GM21390 (cell line): ENCODE measurements around the gene C8B.

Experiments used
- ATAC-seq: cut with Tn5 transposase; IDR thresholded peaks from one replicate; pipeline ENCODE4 v1.9.1; 2021; ENCODE audit not compliant: unreplicated experiment

C8B gene

DNA sequence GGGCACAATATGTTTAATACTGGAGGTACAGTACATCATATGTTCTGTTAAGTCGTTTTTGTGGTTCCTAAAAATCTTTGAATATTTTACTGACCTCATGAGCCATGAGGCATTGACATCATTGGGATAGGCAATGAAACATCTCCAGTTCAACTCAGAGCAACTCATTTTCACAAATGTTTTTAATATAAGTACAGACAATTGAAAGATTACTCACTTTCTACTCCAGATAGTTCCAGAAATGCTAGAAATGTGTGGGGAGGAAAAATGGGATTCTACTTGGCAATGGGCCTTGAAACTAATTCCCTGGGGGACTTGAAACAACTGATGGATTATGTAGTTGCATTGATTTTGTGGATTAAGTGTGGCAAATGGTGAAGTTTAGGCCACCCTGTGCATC is 7.2 kb upstream of the C8B start:
- no peak for ATAC-seq

DNA sequence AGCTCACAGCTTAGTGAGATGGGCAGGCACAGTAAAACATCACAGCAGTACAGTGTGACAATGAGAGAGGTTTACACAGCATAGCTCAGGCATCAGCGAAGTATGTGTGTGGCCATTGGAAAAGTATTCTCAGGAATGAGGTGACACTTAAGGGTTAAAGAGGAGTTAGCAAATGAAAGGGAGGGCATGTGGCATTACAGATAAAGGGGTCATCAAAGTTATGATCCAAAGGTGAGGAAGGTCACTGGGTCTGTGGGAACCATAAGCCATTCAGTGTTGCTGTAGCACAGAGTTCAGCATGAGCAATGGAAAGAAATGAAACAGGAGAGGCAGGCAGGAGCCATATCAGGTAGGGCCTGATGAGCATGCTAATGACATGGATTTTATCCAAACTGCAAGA is 4.5 kb upstream of the C8B start:
- ATAC-seq: no peak

- ATAC-seq: no peak
Measured at GRCh38 chr1:56968878-56969495, 3.2 kb upstream of the C8B start.

DNA sequence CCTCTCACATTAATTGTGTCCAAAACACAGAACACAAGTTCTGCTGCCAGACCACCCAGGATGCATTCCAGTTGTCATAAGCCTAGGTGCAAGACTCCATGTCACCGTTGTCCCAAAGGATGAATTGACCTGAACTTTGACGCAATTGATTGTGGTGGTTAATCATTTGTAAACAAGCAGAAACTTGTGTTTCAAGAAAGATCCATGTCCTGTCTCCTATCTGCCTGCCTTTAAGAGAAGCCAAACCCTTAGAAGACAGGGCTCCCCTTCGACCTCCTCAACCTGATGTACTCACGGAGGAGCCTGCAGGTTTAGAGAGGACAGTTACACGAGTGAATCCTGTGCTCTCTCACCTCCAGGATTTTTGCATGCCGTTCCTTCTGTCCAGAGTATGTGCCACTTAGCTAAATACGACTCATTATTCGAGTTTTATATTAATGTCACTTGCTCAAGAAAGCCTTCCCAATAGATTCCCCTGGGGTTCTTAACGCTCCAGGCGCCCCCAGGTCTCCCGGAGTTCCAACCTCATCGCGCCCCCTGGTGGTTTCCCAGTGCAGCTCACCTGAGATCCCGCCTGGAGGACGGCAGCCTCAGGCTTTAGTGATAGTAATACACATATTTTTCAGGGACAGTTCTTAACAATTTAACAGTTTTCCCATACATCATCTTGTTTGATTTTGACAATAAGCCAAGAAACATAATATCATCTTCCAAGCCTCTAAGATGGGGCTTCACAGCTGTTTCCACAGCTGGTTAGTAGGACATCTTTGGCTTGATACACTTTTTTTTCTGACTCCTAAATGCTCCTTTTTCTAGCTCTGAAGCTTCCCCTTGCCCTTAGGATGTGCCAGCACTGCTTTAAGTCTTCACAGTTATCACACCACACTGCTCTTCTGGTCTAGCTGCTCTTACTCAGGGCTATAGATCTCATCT is 2.4 kb upstream of the C8B start:
- no peak for ATAC-seq

DNA sequence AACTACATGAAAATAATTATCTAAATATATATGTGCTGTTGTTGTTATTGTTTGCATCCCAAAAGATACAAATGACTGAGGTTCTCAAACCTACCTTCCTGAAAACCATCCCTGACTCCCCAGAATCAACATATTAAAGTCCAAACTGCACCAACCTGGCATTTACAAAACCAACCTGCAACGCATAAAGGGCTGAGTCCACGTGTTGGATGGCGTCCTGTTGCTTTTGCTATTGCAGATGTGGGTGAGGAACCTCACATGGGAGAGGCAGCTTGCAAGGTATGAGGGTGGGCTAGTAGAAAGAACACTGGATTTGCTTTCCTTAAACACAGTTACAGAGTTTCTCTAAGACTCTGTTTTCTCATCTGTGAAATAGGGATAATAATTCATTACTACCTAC is 1.5 kb upstream of the C8B start:
- no peak for ATAC-seq

GRCh38 chr1:56966698-56966999 is 834 bp upstream of the C8B start:
- ATAC-seq: no peak

DNA sequence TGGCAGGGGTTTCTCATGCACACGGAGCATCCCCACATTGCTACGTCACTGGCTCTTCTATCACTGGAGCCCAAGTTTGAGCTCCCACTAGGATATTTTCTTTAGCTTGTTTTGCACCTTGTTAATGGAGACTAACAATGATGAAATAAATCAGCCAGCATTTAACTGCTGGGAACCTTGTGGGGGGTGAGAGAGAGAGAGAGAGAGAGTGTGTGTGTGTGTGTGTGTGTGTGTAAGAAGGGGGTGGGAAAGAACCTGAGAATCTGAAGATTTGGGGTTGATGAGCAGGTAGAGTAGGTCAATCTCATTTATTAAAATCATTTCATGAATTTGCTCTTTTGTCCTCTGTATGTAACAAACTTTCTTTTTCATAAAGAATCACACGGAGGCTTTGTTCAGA is 624 bp downstream of the C8B start:
- ATAC-seq: no peak

- no peak for ATAC-seq
Measured at GRCh38 chr1:56964349-56965017, 1.3 kb downstream of the C8B start.

- ATAC-seq: no peak
Measured at GRCh38 chr1:56963667-56964066, 2.1 kb downstream of the C8B start.

GRCh38 chr1:56961426-56961825 is 4.4 kb downstream of the C8B start:
- no peak for ATAC-seq

DNA sequence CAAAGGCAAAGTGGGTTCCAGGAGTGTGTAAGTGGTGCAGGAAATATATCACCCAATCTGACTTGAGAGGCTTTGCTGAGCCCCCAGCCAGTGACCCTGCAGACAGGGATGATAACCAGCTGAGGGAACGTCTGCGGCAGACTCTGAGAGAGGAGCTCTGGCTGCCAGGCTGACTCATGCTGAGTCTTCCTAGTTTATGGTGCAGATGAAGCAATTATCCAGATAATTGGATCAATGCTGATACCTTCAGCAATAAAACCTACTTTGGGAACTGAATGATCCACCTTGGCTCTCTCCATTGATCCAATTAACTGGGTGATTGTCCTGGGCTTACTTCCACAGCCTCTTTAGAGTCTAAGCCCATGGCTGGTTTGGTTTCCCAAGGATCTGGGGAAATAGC is 7.3 kb downstream of the C8B start:
- ATAC-seq: no peak

GRCh38 chr1:56957931-56958330 is 7.9 kb downstream of the C8B start:
- no peak for ATAC-seq

- no peak for ATAC-seq
Measured at GRCh38 chr1:56954664-56955063, 11.2 kb downstream of the C8B start.

DNA sequence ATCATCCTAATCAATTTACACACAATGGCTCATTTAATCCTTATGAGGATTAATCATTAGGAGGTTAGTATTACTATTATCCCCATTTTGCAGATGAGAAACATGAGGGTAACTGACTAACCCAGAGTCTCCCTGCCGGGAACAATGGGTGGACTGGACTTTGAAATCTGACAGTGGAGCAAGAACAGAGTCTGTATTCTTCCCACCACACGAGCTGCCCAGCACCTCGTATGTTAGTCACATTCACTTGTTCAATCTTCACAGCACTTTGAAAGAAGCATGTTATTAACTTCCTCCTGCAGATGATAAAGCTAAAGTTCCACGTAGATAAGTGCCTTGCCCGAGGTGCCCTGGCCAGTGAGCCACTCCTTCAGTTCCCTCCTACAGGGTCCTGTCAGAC is 12.4 kb downstream of the C8B start:
- no peak for ATAC-seq

GRCh38 chr1:56952501-56952900 is 13.3 kb downstream of the C8B start:
- no peak for ATAC-seq

DNA sequence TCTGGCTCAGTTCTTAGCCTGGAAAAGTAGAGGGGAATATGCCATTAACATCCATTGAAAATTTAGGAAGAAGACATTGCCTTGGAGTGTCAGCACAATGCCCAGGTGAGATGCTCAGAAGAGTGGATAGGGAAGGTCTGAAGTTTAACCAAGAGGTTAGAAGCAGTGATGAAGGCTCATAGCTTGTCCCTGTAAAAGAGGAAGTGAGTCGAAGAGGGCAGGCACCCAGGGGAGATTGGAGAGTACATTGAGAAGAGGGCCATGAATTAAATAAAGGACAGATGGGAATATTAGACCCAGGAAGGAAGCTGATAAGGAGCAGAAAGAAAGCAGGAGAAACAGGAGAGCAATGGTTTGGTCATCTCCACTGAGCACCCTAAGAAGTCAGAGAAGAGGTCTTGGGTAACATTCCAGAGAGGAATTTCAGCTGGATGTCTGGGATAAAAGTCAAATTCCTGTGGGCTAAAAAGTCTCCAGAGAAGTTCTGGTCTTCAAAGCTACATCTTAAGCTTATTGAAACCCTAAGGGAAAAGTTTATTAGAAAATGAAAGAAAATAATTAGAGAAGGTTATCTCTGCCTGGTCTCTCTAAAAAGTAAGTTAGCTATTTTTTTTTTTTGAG is 17.3 kb downstream of the C8B start:
- ATAC-seq: no peak

GRCh38 chr1:56940039-56940438 is 25.8 kb downstream of the C8B start:
- no peak for ATAC-seq

DNA sequence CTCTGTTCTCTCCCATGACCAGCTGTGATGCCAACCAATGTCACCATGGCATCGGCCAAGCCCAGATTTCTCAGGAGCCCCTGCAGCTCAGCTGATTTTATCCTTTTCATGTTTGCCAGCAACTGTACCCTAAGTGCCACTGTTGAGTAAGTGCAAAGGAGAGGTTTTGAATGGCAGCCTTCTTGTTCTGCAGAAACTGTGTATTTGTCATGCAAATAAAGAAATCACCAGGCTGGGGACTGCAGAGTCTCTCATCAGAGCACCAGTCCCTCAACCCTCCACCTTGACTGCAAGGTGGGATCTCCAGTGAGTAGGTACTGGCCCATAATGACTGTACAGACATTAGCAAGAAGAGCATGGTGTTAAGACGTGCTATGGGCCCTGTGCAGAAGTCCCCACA is 26.6 kb downstream of the C8B start:
- no peak for ATAC-seq

- no peak for ATAC-seq
Measured at GRCh38 chr1:56938646-56939045, 27.2 kb downstream of the C8B start.

DNA sequence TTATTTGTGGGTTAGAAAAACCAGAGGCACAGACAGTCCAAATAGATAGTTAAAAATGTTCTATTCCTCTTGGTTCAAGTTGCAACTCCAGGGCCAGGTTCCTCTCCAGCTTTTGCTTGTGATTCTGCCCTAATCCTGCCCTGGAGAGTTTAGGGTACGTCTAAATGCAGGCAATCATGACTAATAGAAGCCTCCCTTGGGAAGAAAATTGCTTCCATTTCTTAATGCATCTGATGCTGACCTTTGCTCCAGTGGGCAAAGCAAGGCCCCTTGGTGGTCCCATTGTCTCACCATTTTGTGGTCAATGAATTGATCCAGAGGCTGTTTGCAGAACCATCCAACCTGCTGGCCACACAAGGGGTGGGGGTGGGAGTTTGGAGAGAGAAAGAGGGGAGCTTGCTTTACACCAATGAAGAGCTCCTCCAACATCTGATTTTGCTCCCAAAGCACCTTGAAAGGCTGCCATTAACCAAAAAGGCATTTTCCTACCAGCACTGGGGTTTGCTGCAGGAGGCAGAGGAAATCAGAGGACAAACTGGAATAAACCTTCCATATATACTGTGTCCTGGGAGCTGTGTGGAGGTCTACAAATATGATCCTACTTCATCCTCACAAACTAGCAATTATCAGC is 31.3 kb downstream of the C8B start:
- ATAC-seq: no peak

GRCh38 chr1:56933606-56934005 is 32.2 kb downstream of the C8B start:
- no peak for ATAC-seq
